H1 (cell line): Measurements from ENCODE around the gene USP3. TPM values are rescaled to one million over a fixed set of nuclear protein-coding genes. Genes with fewer than 3 reads are reported as not detected.

Experiments
- RAD21 ChIP-seq, 2 experiments: IDR thresholded peaks in 1 of 2; conservative IDR thresholded peaks in 1 of 2; 2 replicates each; pipeline ENCODE4 v1.6.1; 2011; ENCODE audit warnings: low read depth in 2 of 2, low read length in 2 of 2, improper control_type of control experiment in 1 of 2, inconsistent platforms in 1 of 2, mild to moderate bottlenecking in 1 of 2, moderate library complexity in 1 of 2
- polyA plus RNA-seq, 7 experiments: library from polyadenylated mRNA; depleted of rRNA in 3 of 7; stranded (reverse) in 5 of 7; unstranded in 2 of 7; fragments of >200 nt in 5 of 7; fragments of 200-250 nt in 2 of 7; gene quantifications; 1 replicate in 5 of 7; 2 replicates in 1 of 7; 4 replicates in 1 of 7; pipeline versions ENCODE4 v1.2.1 to v1.2.3, GENCODE V29; 2011 to 2013; ENCODE audit warnings: missing spikeins in 2 of 7, mixed read lengths in 2 of 7
- total RNA-seq: library from RNA; stranded (reverse); fragmentation: NEBNext Ultra II Directional; extraction: Animal tissue kit (Norgen Biotek cat#: 25700); gene quantifications from 2 replicates; pipeline ENCODE4 v1.2.1, GENCODE V29; 2021

USP3 gene
- total and polyA plus RNA-seq, 2 of the 8 experiments (the other 6 are each of a cell fraction or from before 2014, with no cell fraction given): 15.5 to 16.2 TPM

GRCh38 chr15:63582179-63582578 lies 77.8 kb downstream of the USP3 start (continued):
- TF ChIP-seq RAD21 (IDR thresholded peaks at IDR 0.05 in 1 of 2, conservative IDR thresholded peaks at IDR 0.05 in 1 of 2; ENCODE audit: low read depth in 2 of 2, low read length in 2 of 2): no peak
- TF ChIP-seq, all 59 proteins: peak for 0
